Spleen (tissue), 7 donors: ENCODE results near the gene ZSWIM7.

Experiments used
- CTCF ChIP-seq, 11 experiments: fragments of 200-600 bp in 7 of 11; fragments of 450-650 bp in 4 of 11; sonication (generic) in 4 of 11; IDR thresholded peaks in 8 of 11; conservative IDR thresholded peaks in 3 of 11; 1 replicate in 7 of 11; 2 replicates in 4 of 11; pipeline versions ENCODE4 v1.4.0 to v1.8.0; 2016 to 2021; ENCODE audit warnings: antibody characterized with exemption in 11 of 11, inconsistent platforms in 4 of 11, mild to moderate bottlenecking in 1 of 11
- POLR2A ChIP-seq, 3 donors: fragments of 450-650 bp; IDR thresholded peaks; one replicate each; pipeline ENCODE4 v1.5.1; 2017; ENCODE audit warnings: antibody characterized with exemption in 3 of 3, mild to moderate bottlenecking in 1 of 3
- donor health status: DM: no; HTN: no; CAD: no; lungs with moderate emphysema.
- donor health status: DM: no; HTN: no; CAD: no.
- donor health status: DM: no; HTN: no; CAD: no.

GRCh38 chr17:15999974-16000827, 697 bp upstream of the ZSWIM7 start:
- TF ChIP-seq CTCF (IDR thresholded peaks at IDR 0.05 in 8 of 11, conservative IDR thresholded peaks at IDR 0.05 in 3 of 11) = no peak
- TF ChIP-seq POLR2A (IDR thresholded peaks at IDR 0.05) = no peak
